GM20431 (cell line): ENCODE results near the gene WASF1.

ENCODE experiments used
- in situ Hi-C: fragments of 300-500 bp; cut with MseI, MboI; formaldehyde crosslinking; loops from one replicate; pipeline ENCODE4 v1.15.0; 2020; ENCODE audit warnings: low sequenced_read_pairs; ENCODE audit not compliant: unreplicated experiment

Gene WASF1

GRCh38 chr6:110179406-110180227, at the start of gene WASF1:
Gene WASF1 (minus strand): TSS chr6:110179670. CDS start chr6:110127601, 52,069 bp downstream.
- in situ Hi-C loops: loop anchor here (25.0 kb wide), 1 partner anchor 208 kb away; no protein-coding TSS in a partner anchor

- in situ Hi-C loops: no loop called here
Measured at GRCh38 chr6:110226261-110226660, 46.8 kb upstream of the WASF1 start.

- in situ Hi-C loops: no loop called here
Measured at GRCh38 chr6:110221738-110222137, 42.3 kb upstream of the WASF1 start.

- in situ Hi-C loops: no loop called here
Measured at GRCh38 chr6:110217266-110217665, 37.8 kb upstream of the WASF1 start.

- in situ Hi-C loops: no loop called here
Measured at GRCh38 chr6:110216140-110216539, 36.7 kb upstream of the WASF1 start.

- in situ Hi-C loops: no loop called here
Measured at GRCh38 chr6:110214338-110214737, 34.9 kb upstream of the WASF1 start.

GRCh38 chr6:110211753-110212152, 32.3 kb upstream of the WASF1 start:
- in situ Hi-C loops: no loop called here

GRCh38 chr6:110207652-110208051, 28.2 kb upstream of the WASF1 start:
- in situ Hi-C loops: no loop called here

GRCh38 chr6:110201151-110201884, 21.8 kb upstream of the WASF1 start:
- in situ Hi-C loops: no loop called here

GRCh38 chr6:110198561-110198960, 19.1 kb upstream of the WASF1 start:
- in situ Hi-C loops: loop anchor here (25.0 kb wide), 1 partner anchor 189 kb away; no protein-coding TSS in a partner anchor

- in situ Hi-C loops: loop anchor here (25.0 kb wide), 1 partner anchor 190 kb away; no protein-coding TSS in a partner anchor
Measured at GRCh38 chr6:110196874-110197273, 17.4 kb upstream of the WASF1 start.

GRCh38 chr6:110195639-110196038, 16.2 kb upstream of the WASF1 start:
- in situ Hi-C loops: loop anchor here (25.0 kb wide), 1 partner anchor 192 kb away; no protein-coding TSS in a partner anchor

- in situ Hi-C loops: loop anchor here (25.0 kb wide), 1 partner anchor 196 kb away; no protein-coding TSS in a partner anchor
Measured at GRCh38 chr6:110191477-110191876, 12.0 kb upstream of the WASF1 start.

GRCh38 chr6:110190726-110191125, 11.3 kb upstream of the WASF1 start:
- in situ Hi-C loops: loop anchor here (25.0 kb wide), 1 partner anchor 197 kb away; no protein-coding TSS in a partner anchor

- in situ Hi-C loops: loop anchor here (25.0 kb wide), 1 partner anchor 199 kb away; no protein-coding TSS in a partner anchor
Measured at GRCh38 chr6:110188791-110189190, 9.3 kb upstream of the WASF1 start.

- in situ Hi-C loops: loop anchor here (25.0 kb wide), 1 partner anchor 201 kb away; no protein-coding TSS in a partner anchor
Measured at GRCh38 chr6:110185879-110186278, 6.4 kb upstream of the WASF1 start.

GRCh38 chr6:110183292-110183885, 3.9 kb upstream of the WASF1 start:
- in situ Hi-C loops: loop anchor here (25.0 kb wide), 1 partner anchor 204 kb away; no protein-coding TSS in a partner anchor

- in situ Hi-C loops: loop anchor here (25.0 kb wide), 1 partner anchor 206 kb away; no protein-coding TSS in a partner anchor
Measured at GRCh38 chr6:110181131-110182030, 1.9 kb upstream of the WASF1 start.
